Subcutaneous abdominal adipose tissue (tissue), 5 donors: ENCODE results near the gene DNAJC5.

Experiments used
- H3K27ac ChIP-seq: one replicate; pipeline ENCODE4 v1.7.0; 2013; ENCODE audit warnings: low read depth, mild to moderate bottlenecking, inconsistent platforms, low read length, moderate library complexity
- H3K27me3 ChIP-seq, 5 donors: one replicate each; pipeline ENCODE4 v1.7.0; 2013; ENCODE audit warnings: low read length in 5 of 5, inconsistent platforms in 1 of 5; ENCODE audit not compliant: control insufficient read depth in 5 of 5, insufficient read depth in 4 of 5
- H3K36me3 ChIP-seq, 5 donors: one replicate each; pipeline ENCODE4 v1.7.0; 2013; ENCODE audit warnings: low read length in 5 of 5; ENCODE audit not compliant: control insufficient read depth in 5 of 5, insufficient read depth in 5 of 5
- H3K4me1 ChIP-seq, 5 donors: one replicate each; pipeline ENCODE4 v1.7.0; 2013; ENCODE audit warnings: low read length in 5 of 5, mild to moderate bottlenecking in 3 of 5, moderate library complexity in 1 of 5; ENCODE audit not compliant: control insufficient read depth in 5 of 5, insufficient read depth in 5 of 5
- H3K4me3 ChIP-seq, 5 donors: one replicate each; pipeline ENCODE4 v1.7.0; 2013; ENCODE audit warnings: low read length in 5 of 5, low read depth in 1 of 5
- H3K9ac ChIP-seq, 5 donors: one replicate each; pipeline ENCODE4 v1.7.0; 2013; ENCODE audit warnings: low read length in 5 of 5, mild to moderate bottlenecking in 4 of 5, moderate library complexity in 3 of 5
- H3K9me3 ChIP-seq, 5 donors: one replicate each; pipeline ENCODE4 v1.7.0; 2013; ENCODE audit warnings: low read length in 5 of 5; ENCODE audit not compliant: control insufficient read depth in 5 of 5
- donor health status: healthy.
- donor health status: healthy.
- donor health status: healthy.
- donor health status: healthy.
- donor health status: healthy.

DNAJC5 gene

GRCh38 chr20:63884506-63885263 lies 10.2 kb upstream of the DNAJC5 start:
- Histone ChIP-seq H3K4me3 (no peak overlapping the region), H3K27me3 (no peaks in the 10 kb centered on the region), H3K9ac (no peak overlapping the region), H3K27ac (no peak overlapping the region), H3K9me3 (no peaks in the 10 kb centered on the region), H3K4me1 (peaks cover 0 to 20% (median 7%) of the 10 kb centered on the region in 5 donors), H3K36me3 (peaks cover 0 to 85% (median 73%) of the 10 kb centered on the region in 5 donors)

- peaks cover 0 to 90% (median 79%) of the 10 kb centered on the region in 5 donors for H3K36me3 ChIP-seq
- no peak overlapping the region for H3K9ac ChIP-seq
- H3K27ac ChIP-seq, result no peak overlapping the region
- H3K9me3 ChIP-seq, result no peaks in the 10 kb centered on the region
- H3K27me3 ChIP-seq, result no peaks in the 10 kb centered on the region
- H3K4me3 ChIP-seq, result no peak overlapping the region
- H3K4me1 ChIP-seq, result peaks cover 0 to 25% (median 12%) of the 10 kb centered on the region in 5 donors
These were observed 9.5 kb upstream of the DNAJC5 start for GRCh38 chr20:63885264-63886053.

GRCh38 chr20:63886054-63886419 lies 8.9 kb upstream of the DNAJC5 start:
- Histone ChIP-seq H3K9me3 (no peaks in the 10 kb centered on the region), H3K9ac (no peak overlapping the region), H3K4me1 (peaks cover 0 to 25% (median 12%) of the 10 kb centered on the region in 5 donors), H3K27ac (no peak overlapping the region), H3K27me3 (no peaks in the 10 kb centered on the region), H3K36me3 (peaks cover 0 to 92% (median 81%) of the 10 kb centered on the region in 5 donors), H3K4me3 (no peak overlapping the region)

DNA sequence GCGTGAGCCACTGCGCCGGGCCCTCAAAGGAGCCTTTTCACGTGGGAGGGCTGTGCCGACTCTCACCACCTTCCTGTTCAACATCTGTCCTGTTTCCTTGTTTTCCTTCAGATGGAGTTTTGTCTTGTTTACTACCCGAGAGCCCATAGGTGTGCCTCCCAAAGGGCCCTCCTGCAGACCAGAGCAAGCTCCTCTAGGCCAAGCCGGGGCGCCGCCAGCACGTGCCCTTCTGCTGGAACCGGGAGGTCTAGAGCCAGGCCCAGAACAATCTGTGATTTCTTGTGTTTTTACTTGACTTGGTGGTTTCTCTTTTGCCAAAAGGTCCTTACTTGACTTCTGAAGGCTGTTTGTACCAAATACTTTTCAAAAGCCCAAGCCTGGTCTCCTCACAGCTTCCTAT lies 8.0 kb upstream of the DNAJC5 start:
- Histone ChIP-seq H3K27me3 (no peaks in the 10 kb centered on the region), H3K27ac (no peak overlapping the region), H3K36me3 (peaks cover 0 to 92% (median 82%) of the 10 kb centered on the region in 5 donors), H3K4me1 (peaks cover 0 to 25% (median 12%) of the 10 kb centered on the region in 5 donors), H3K9ac (no peak overlapping the region), H3K9me3 (no peaks in the 10 kb centered on the region), H3K4me3 (no peak overlapping the region)

DNA sequence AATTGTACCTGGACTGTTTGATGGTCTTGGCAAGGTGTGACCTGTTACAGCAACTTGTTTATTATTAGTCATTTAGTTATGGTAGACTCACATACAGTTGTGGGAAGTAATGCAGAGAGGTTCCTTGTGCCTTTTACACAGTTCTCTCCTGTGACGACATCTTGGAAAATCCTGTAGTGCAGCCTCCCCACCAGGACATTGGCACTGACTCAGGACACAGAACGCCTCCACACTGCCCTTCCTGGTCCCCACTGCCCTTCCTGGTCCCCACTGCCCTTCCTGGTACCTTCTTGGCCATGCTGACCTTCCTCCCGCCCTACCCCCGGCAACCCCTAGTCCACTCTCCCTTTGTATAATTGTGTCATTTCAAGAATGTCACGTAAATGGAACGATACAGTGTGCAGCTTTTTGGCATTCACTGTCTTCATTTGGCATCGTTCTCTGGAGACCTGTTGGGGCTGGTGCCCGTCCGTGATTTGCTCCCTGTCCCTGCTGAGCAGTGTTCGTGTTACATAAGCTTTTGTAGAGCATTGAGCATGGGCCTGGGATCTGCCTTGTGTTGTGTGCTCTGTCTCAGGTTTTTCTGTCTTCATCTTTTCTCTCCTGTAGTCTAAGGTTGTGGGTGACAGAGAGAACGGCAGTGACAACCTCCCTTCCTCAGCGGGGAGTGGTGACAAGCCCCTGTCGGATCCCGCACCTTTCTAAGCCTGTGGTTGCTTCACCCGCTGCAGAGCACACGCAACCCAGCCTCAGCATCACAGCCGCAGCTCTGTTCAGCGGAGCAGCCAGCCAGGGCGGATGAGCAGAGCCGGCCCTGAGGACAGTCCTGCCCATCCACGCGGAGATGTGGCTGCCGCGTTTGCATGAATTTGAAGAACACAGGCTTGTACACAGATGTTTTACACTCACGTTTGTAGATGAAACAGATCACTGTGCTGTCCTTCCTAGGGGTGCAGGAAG lies 5.4 kb upstream of the DNAJC5 start:
- H3K27ac ChIP-seq, result peak overlapping the region; percentile 60
- no peaks in the 10 kb centered on the region for H3K9me3 ChIP-seq
- H3K4me3 ChIP-seq, result no peak overlapping the region
- peaks cover 0 to 73% (median 62%) of the 10 kb centered on the region in 5 donors for H3K36me3 ChIP-seq
- peaks cover 0 to 28% (median 20%) of the 10 kb centered on the region in 5 donors for H3K4me1 ChIP-seq
- no peaks in the 10 kb centered on the region for H3K27me3 ChIP-seq
- H3K9ac ChIP-seq, result peak overlapping the region in 1 of 5 donors; percentile 3

DNA sequence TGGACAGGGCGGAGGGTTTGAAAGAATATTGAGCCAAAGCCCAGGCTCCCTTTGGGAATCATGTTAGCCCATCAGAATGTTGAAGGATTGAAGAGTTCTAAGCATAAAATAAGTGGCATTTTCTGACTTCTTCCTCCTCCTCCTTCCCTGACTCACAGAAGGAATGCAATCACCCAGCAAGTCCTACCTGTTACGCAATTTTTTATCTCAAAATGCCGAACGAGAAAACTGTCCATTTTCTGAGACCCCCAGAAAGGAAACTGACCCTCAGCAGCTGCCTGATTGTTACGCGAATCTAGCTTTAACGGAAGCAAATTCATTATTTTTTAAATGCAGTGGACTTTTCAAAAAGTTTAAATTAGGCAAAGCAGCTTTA lies 4.7 kb upstream of the DNAJC5 start:
- no peaks in the 10 kb centered on the region for H3K27me3 ChIP-seq
- no peak overlapping the region for H3K9ac ChIP-seq
- peaks cover 0 to 25% (median 22%) of the 10 kb centered on the region in 5 donors for H3K4me1 ChIP-seq
- peak overlapping the region; percentile 60 for H3K27ac ChIP-seq
- H3K36me3 ChIP-seq, result peaks cover 0 to 67% (median 56%) of the 10 kb centered on the region in 5 donors
- no peaks in the 10 kb centered on the region for H3K9me3 ChIP-seq
- H3K4me3 ChIP-seq, result no peak overlapping the region

GRCh38 chr20:63890616-63891015 lies 4.3 kb upstream of the DNAJC5 start:
- Histone ChIP-seq H3K4me3 (no peak overlapping the region), H3K27me3 (no peaks in the 10 kb centered on the region), H3K9me3 (no peaks in the 10 kb centered on the region), H3K27ac (no peak overlapping the region), H3K36me3 (peaks cover 0 to 62% (median 51%) of the 10 kb centered on the region in 5 donors), H3K9ac (peak overlapping the region in 1 of 5 donors; percentile 47), H3K4me1 (peaks cover under 1 to 25% (median 23%) of the 10 kb centered on the region in 5 donors)

GRCh38 chr20:63891061-63892002 lies 3.6 kb upstream of the DNAJC5 start:
- H3K4me1 ChIP-seq, result peaks cover 5 to 32% (median 30%) of the 10 kb centered on the region in 5 donors
- H3K9me3 ChIP-seq, result no peaks in the 10 kb centered on the region
- peak overlapping the region in 1 of 5 donors; percentile 47 for H3K9ac ChIP-seq
- H3K27me3 ChIP-seq, result no peaks in the 10 kb centered on the region
- H3K36me3 ChIP-seq, result peaks cover 0 to 56% (median 45%) of the 10 kb centered on the region in 5 donors
- no peak overlapping the region for H3K27ac ChIP-seq
- no peak overlapping the region for H3K4me3 ChIP-seq

GRCh38 chr20:63892402-63892801 lies 2.5 kb upstream of the DNAJC5 start:
- Histone ChIP-seq H3K4me3 (no peak overlapping the region), H3K27ac (no peak overlapping the region), H3K36me3 (peaks cover 0 to 49% (median 38%) of the 10 kb centered on the region in 5 donors), H3K9me3 (no peaks in the 10 kb centered on the region), H3K4me1 (peaks cover 10 to 42% (median 39%) of the 10 kb centered on the region in 5 donors), H3K27me3 (no peaks in the 10 kb centered on the region), H3K9ac (no peak overlapping the region)
